ENCODE data around the gene BHLHE23. TPM values are rescaled to one million over a fixed set of nuclear protein-coding genes. Genes with fewer than 3 reads are reported as not detected.

Gene BHLHE23
- total RNA-seq, 1 experiment from 2014 or later: not detected

DNA sequence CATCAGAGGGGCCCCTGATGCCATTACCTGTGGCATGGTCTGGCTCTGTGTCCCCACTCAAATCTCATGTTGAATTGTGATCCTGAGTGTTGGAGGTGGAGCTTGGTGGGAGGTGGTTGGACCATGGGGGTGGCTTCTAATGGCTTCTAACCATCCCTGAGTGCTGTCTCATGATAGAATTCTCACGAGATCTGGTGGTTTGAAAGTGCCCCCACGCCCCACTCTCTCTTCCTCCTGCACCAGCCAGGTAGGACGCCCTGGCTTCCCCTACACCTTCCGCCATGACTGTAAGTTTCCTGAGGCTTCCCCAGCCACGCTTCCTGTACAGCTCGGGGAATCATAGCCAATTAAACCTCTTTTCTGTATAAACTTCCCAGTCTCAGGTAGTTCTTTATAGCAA lies 14.9 kb downstream of the BHLHE23 start:
- H3K27me3 ChIP-seq (replicated peaks): peaks cover 56% of the 10 kb centered on the region
- no peaks in the 10 kb centered on the region for H3K36me3 ChIP-seq
- no peak overlapping the region for H3K27ac ChIP-seq
- H3K4me1 ChIP-seq (replicated peaks): peaks cover 6% of the 10 kb centered on the region
- no peak for DNase-seq (ENCODE audit: low read depth in 1 of 2, low spot score in 2 of 2)
- H3K9me3 ChIP-seq (replicated peaks): no peaks in the 10 kb centered on the region
- no peak overlapping the region for H3K4me3 ChIP-seq

DNA sequence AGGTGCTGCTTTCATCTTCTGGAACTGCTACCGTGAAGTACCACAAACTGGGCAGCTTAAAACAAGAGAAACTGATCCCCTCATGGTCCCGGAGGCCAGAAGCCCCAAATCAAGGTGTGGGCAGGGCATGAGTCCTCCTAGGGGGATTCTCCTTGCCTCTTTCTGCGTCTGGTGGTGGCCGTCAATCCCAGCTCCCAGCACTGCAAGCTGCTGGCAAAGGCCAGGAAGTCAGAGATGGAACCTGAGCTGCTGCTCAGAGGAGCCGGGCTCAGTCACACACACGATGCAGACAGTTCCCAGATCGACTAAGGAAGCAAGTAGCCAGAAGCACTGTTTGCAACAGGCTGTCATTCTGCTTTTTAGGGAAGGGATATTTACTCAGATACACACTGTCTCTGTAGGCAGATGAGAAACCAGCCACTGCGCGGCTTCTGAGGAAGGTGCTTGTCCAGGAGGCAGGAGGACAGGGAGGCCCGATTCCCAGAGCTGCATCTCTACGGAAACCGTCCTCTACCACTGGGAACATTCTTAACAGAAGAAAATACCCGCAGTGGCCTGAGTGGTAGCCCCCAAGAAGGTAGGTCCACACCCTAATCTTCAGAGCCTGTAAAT lies 15.5 kb downstream of the BHLHE23 start:
- peaks cover 52% of the 10 kb centered on the region for H3K27me3 ChIP-seq (replicated peaks)
- no peak for DNase-seq (ENCODE audit: low read depth in 1 of 2, low spot score in 2 of 2)

DNA sequence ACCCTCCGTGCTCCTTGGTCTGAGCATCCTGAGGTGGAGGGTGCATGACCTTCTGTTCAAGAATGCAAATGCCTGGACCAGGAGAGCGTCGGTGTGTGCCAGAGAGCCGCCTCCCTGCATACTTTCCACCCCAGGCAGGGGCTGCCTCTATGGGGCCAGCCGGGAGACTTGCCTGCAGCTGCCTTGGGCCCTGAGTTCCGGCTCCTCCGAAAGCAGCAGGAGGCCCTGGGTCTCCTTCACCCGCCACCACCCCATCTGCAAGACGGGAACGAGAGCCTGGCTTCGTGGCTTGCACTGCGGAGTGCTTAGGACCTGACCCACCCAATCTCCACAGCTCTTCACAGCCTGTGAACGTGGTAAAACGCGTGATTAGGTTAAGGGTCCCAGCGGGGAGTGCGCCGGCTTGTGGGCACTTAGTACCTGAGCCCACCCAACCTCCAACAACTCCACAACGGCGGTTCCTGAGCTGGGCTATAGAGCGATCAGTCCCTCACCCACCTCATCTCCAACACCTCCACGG lies 16.4 kb downstream of the BHLHE23 start:
- H3K27me3 ChIP-seq (replicated peaks): peaks cover 45% of the 10 kb centered on the region

More for the DNA sequence above, 15.5 kb downstream of the BHLHE23 start:
- peaks cover 6% of the 10 kb centered on the region for H3K4me1 ChIP-seq (replicated peaks)
- no peak overlapping the region for H3K4me3 ChIP-seq
- H3K9me3 ChIP-seq (replicated peaks): no peaks in the 10 kb centered on the region
- no peaks in the 10 kb centered on the region for H3K36me3 ChIP-seq
- H3K27ac ChIP-seq: no peak overlapping the region

DNA sequence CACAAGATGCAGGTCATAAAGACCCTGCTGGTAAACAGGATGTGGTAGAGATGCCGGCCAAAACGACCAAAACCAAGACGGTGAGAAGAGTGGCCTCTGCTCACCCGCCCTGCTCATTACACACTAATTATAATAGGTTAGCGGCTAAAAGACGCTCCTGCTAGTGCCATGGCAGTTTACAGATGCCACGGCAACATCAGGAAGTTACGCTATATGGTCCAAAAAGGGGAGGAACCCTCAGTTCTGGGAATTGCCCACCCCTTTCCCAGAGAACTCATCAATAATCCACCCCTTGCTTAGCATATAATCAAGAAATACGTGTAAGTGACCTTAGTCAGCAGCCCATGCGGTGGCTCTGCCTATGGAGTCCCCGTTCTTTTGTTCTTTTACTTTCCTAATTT lies 17.6 kb downstream of the BHLHE23 start:
- Histone ChIP-seq H3K27me3 (replicated peaks) (peaks cover 45% of the 10 kb centered on the region), H3K4me3 (peak overlapping the region; percentile 29), H3K4me1 (replicated peaks) (peaks cover 6% of the 10 kb centered on the region), H3K27ac (no peak overlapping the region), H3K36me3 (no peaks in the 10 kb centered on the region), H3K9me3 (replicated peaks) (no peaks in the 10 kb centered on the region)
- DNase-seq (ENCODE audit: low read depth in 1 of 2, low spot score in 2 of 2): no peak

More for the DNA sequence above, 16.4 kb downstream of the BHLHE23 start:
- DNase-seq (ENCODE audit: low read depth in 1 of 2, low spot score in 2 of 2): no peak
- Histone ChIP-seq H3K4me1 (replicated peaks) (peaks cover 6% of the 10 kb centered on the region), H3K27ac (no peak overlapping the region), H3K9me3 (replicated peaks) (no peaks in the 10 kb centered on the region), H3K36me3 (no peaks in the 10 kb centered on the region), H3K4me3 (no peak overlapping the region)

DNA sequence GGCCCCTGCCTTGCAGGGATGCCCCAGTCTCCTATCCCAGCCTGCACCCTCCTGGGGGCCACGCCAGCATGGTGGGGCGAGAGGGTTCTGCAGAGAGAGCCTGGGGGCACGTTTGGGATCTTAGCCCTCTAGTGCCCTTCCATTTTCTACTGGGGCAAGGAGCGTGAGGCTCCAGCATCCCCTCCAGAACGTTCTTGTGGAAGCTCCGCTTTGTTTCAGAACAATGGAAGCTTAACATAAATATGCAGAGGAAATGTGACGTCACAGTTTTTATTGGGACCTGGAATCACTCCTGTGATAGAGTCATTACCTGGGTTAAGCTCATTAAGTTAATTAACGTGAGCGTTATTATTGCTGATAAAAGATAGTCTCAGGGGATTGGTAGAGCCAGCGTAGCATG lies 19.6 kb downstream of the BHLHE23 start:
- H3K27ac ChIP-seq: no peak overlapping the region
- DNase-seq (ENCODE audit: low read depth in 1 of 2, low spot score in 2 of 2): no peak
- no peak overlapping the region for H3K4me3 ChIP-seq
- H3K36me3 ChIP-seq: no peaks in the 10 kb centered on the region
- peaks cover 57% of the 10 kb centered on the region for H3K27me3 ChIP-seq (replicated peaks)
- H3K4me1 ChIP-seq (replicated peaks): peaks cover 6% of the 10 kb centered on the region
- no peaks in the 10 kb centered on the region for H3K9me3 ChIP-seq (replicated peaks)

DNA sequence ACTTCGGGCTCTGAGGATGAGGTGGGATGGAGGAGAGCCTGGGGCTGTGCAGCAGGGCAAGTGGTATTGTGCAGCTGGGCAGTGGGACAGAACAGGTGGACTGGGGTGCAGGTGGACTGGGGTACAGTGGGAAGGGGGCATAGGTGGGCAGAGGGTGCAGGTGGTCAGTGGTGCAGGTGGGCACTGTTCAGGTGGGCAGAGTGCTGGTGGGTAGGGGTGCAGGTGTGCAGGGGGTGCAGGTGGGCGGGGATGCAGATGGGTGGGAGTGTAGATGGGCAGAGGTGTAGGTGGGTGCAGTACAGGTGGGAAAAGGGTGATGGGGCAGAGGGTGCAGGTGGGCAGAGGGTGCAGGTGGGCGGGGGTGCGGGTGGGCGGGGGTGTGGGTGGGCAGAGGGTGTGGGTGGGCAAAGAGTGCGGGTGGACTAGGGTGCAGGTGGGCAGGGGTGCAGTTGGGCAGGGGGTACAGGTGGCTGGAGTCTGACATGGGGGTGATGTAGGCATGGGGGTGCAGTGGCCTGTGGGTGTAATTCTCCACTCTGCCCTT lies 20.4 kb downstream of the BHLHE23 start:
- no peak for DNase-seq (ENCODE audit: low read depth in 1 of 2, low spot score in 2 of 2)
- H3K36me3 ChIP-seq: no peaks in the 10 kb centered on the region
- no peak overlapping the region for H3K4me3 ChIP-seq
- H3K27ac ChIP-seq: no peak overlapping the region
- no peaks in the 10 kb centered on the region for H3K9me3 ChIP-seq (replicated peaks)
- peaks cover 6% of the 10 kb centered on the region for H3K4me1 ChIP-seq (replicated peaks)
- peaks cover 59% of the 10 kb centered on the region for H3K27me3 ChIP-seq (replicated peaks)

DNA sequence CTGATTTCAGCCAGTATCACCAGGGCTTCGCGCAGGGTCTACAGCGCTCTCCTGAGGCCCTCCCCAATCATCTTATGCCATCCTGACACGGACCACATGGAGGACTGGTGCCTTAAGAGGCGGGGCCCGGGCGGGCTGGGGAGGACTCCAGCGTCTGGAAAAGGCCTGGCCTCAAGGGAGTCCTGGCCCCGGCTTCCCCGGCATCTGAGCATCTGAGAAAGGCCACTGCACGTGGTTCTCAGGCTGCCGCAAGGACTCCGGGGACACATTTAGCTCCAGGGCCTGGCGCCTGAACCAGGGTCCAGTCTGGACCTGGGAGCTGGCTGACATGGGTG lies 21.4 kb downstream of the BHLHE23 start:
- H3K27me3 ChIP-seq (replicated peaks): peaks cover 57% of the 10 kb centered on the region
- no peak overlapping the region for H3K4me3 ChIP-seq
- no peaks in the 10 kb centered on the region for H3K9me3 ChIP-seq (replicated peaks)

DNA sequence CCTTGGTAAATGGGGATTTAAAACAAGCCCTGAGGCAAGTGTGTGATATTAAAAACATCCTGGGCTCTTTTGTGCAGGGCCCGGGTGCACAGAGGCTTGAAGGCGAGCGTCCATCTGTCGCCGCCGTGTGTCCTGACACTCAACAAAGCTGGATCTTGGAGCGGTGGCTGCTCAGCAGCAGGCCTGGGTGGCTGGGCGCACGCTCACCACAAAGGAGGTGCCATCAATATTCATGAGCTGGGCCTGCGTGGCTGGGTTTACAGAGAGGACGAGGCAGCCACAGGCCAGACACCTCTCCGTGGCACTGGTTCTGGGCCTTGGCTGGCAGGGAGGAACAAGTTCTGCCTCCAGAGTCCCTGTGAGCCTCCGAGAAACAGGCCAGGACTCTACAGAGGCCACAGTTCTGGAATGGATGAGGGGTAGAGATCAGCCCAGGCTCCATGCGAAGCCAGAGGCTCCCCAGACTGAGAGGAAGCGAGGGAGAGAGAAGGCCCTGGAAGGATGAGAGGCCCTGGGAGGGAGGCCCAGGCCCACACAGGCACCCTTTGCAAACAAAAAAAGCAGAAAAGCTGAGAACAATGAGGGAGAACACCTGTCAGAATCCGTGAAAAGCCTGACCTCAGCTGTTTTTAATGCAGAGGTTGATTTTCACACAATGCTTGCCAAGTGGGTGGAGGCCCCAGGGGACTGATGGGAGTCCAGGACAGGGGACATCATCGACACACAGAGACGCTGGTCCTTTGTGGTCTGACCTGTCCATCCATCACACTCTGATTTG lies 21.9 kb downstream of the BHLHE23 start:
- peaks cover 6% of the 10 kb centered on the region for H3K4me1 ChIP-seq (replicated peaks)

More for the DNA sequence above, 21.4 kb downstream of the BHLHE23 start:
- Histone ChIP-seq H3K36me3 (no peaks in the 10 kb centered on the region), H3K27ac (no peak overlapping the region), H3K4me1 (replicated peaks) (peaks cover 6% of the 10 kb centered on the region)
- DNase-seq (ENCODE audit: low read depth in 1 of 2, low spot score in 2 of 2): no peak

DNA sequence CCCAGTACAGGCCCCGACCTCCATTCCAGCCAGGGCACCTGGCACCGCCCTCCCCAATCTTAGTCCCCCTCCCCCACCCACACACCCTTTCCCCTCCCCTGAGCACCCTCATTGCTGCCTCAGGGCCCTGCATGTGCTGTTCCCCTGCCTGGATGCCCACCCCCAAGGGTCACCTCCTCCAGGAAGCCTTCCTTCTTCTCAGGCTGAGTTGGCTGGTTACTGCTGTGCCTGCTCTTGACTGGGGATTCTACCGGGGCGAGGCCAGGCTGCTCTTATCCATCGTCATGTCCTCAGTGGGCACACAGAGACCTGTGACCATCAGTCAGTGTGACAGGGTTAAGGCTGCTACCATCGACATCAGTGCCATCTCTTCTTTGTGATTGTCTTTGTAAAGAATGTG lies 23.6 kb downstream of the BHLHE23 start:
- no peaks in the 10 kb centered on the region for H3K9me3 ChIP-seq (replicated peaks)
- H3K4me1 ChIP-seq (replicated peaks): no peaks in the 10 kb centered on the region
- H3K27me3 ChIP-seq (replicated peaks): peaks cover 67% of the 10 kb centered on the region
- H3K4me3 ChIP-seq: no peak overlapping the region
- no peaks in the 10 kb centered on the region for H3K36me3 ChIP-seq
- no peak for DNase-seq (ENCODE audit: low read depth in 1 of 2, low spot score in 2 of 2)
- no peak overlapping the region for H3K27ac ChIP-seq

More for the DNA sequence above, 21.9 kb downstream of the BHLHE23 start:
- Histone ChIP-seq H3K36me3 (no peaks in the 10 kb centered on the region), H3K27ac (no peak overlapping the region), H3K4me3 (no peak overlapping the region), H3K9me3 (replicated peaks) (no peaks in the 10 kb centered on the region), H3K27me3 (replicated peaks) (peaks cover 60% of the 10 kb centered on the region)
- DNase-seq (ENCODE audit: low read depth in 1 of 2, low spot score in 2 of 2): no peak

DNA sequence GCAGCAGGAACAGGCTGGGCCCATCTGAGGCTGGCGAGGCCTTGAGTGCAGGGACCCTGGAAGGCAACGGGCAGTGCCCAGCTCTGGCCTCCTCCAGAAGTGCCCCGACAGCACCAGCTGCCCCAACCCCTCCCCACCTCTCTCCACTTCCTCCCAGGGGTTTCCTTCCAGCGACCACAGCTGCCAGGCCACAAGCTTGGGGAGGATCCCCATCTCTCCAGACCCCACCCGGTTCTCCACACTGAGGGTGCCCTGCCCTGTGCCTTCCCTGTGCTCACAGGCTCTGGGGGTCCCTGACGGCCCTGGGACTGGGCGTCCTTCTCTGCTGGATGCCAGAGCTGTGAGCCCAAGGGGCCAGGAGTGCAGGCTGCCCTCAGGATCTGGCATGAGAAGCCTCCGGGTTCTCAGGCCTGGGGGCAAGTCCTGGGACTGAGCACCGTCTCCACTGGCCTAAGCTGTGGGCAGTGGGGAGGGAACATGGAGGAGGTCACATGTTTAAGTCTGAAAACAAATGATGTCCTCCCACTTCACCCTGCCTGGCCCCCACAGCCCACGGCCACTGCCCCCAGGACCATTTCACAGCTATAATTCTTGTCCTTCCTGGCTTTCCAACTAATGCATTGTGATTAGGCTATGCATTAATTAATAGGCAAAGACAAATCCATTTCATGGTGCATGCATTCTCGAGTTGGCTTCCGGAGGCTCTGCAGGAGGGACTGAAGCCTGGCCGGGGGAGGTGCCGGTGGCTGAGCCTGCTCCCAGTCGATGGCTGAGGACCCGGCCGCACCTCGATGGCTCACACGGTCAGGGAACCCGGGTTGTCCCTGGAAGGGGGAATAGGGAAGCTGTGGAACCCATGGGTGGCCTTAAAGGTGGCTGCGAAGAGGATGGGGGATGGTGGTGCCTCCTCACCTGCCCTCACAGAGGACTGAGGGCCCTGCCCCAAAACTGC lies 24.4 kb downstream of the BHLHE23 start:
- no peak for DNase-seq (ENCODE audit: low read depth in 1 of 2, low spot score in 2 of 2)

DNA sequence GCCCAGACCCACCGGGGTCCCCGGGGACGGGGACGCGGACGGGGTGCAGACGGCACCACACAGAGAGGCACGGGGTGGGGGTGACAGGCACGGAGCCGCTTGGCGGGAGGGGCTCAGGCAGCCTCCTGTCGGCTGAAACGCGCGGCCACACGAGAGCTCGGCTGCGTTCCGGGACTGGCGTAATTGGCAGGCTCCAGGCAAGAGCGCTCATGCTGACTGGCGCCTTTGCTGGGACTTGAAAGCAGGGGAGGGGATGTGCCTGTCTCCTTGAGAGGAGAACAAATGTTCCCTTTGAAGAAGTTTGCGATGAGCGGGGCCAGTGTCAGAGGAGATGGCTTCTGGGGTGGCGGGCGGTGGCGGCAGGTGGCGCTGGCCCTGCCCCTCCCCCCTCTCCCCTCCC lies 25.8 kb downstream of the BHLHE23 start:
- H3K27me3 ChIP-seq (replicated peaks): peaks cover 82% of the 10 kb centered on the region
- no peak for DNase-seq (ENCODE audit: low read depth in 1 of 2, low spot score in 2 of 2)
- H3K36me3 ChIP-seq: no peaks in the 10 kb centered on the region
- H3K27ac ChIP-seq: no peak overlapping the region
- H3K4me3 ChIP-seq: no peak overlapping the region
- H3K9me3 ChIP-seq (replicated peaks): no peaks in the 10 kb centered on the region
- no peaks in the 10 kb centered on the region for H3K4me1 ChIP-seq (replicated peaks)

More for the DNA sequence above, 24.4 kb downstream of the BHLHE23 start:
- no peaks in the 10 kb centered on the region for H3K36me3 ChIP-seq
- H3K4me1 ChIP-seq (replicated peaks): no peaks in the 10 kb centered on the region
- H3K4me3 ChIP-seq: no peak overlapping the region
- H3K9me3 ChIP-seq (replicated peaks): no peaks in the 10 kb centered on the region
- peaks cover 74% of the 10 kb centered on the region for H3K27me3 ChIP-seq (replicated peaks)
- H3K27ac ChIP-seq: no peak overlapping the region

DNA sequence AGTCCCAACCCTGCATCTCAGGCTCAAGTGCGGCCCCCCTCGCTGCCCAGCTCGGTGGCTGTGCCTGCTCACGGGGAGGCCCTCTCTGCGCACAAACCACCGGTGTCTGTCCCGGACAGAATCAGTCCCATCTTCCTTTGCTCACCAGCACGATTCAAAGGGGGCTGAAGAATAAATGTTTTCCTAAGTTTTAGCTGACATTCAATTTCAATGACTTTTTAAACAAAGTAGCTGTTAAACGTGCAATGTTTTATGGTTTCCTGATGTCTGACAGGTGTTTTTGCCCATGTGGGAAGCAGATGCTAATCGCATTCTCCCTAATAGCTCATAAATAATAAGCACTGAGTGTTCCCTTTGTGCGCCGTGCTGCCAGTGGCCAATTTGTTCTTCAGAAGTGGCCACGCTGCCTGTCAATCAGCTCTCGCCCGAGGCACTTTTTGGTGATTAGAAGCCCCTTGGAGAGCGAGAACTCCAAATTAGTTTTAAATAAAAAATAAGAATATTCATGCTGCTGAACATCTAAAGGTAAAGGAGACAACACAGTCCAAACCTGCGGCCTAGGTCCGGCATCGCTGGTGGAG lies 26.3 kb downstream of the BHLHE23 start:
- H3K27ac ChIP-seq: no peak overlapping the region
- H3K9me3 ChIP-seq (replicated peaks): no peaks in the 10 kb centered on the region
- H3K27me3 ChIP-seq (replicated peaks): peaks cover 82% of the 10 kb centered on the region
- no peaks in the 10 kb centered on the region for H3K36me3 ChIP-seq
- no peaks in the 10 kb centered on the region for H3K4me1 ChIP-seq (replicated peaks)
- no peak overlapping the region for H3K4me3 ChIP-seq
- DNase-seq (ENCODE audit: low read depth in 1 of 2, low spot score in 2 of 2): no peak

DNA sequence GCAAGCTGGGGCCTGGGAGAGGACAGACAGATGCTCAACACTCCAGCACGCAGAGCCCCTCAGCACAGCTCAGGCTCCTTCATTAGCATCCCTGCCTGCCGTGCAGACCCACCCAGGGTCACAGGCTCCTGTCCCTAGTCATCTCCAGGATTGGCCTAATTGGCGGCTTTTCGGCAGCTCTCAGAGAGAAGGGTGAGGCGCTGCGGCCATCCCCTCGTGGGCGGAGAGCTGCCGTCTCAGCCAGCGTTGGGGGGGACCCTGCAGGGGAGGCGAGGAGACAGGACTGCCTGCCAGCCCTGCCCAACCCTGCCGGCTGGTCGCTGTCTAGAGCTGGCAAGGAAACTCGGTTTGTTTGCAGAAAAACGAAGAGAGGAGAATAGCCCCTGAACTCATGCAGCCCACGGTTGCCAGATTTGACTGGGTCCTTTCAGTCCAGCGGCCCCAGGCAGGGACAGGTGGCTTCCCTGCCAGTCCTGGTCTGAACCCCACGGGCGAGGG lies 26.8 kb downstream of the BHLHE23 start:
- no peak overlapping the region for H3K27ac ChIP-seq
- peaks cover 82% of the 10 kb centered on the region for H3K27me3 ChIP-seq (replicated peaks)
- no peaks in the 10 kb centered on the region for H3K4me1 ChIP-seq (replicated peaks)
- no peak overlapping the region for H3K4me3 ChIP-seq
- no peaks in the 10 kb centered on the region for H3K36me3 ChIP-seq
- no peak for DNase-seq (ENCODE audit: low read depth in 1 of 2, low spot score in 2 of 2)
- H3K9me3 ChIP-seq (replicated peaks): no peaks in the 10 kb centered on the region

Data from SJSA1 (cell line).